ENCODE data around the gene PNMA6F. TPM values are rescaled to one million over a fixed set of nuclear protein-coding genes. Genes with fewer than 3 reads are reported as not detected.

The PNMA6F gene
- not detected in 2 replicates for polyA plus RNA-seq (2012; rRNA removed)
- not detected in 2 replicates for polyA plus RNA-seq (2012; cell fraction: cytosol; rRNA removed)
- polyA plus RNA-seq (2012; cell fraction: nucleus; rRNA removed), result not detected in 2 replicates

DNA sequence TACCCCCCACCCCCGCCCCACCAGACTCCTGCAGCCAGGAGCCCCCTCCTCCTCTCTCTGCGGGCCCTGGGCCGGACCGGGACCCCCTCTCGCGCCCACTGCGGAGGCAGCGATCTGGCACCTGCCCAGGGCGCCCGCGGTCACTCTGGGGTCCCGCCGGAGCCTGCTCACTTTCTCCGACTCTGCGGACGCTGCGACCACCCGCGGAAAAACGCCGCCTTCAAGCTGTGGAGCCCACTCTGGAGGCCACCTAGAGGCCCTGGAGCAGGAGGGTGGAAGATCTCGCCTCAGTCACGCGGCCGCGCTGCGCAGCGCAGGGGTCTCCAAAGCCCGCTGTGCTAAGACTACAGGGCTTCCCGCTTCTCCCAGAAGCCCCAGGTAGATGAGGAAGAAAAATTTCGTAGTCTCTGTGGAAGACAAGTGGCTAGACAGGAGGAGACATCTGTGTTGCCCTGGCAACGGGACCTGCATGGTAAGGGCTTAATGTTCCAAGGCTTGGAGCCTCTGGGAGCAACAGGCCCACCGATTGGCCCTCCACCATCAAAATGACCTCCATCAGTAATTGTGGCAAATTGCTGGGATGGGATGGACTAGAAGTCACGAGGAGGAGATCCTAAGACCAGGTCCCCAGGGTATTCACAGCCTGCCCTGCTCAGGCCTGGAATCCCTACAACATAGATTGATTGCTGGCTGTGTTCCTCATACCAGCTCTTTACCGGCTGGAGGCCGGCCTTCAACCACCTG is at the start of gene PNMA6F:
Gene PNMA6F (minus strand): TSS at position 387 of the 744 bp plus-strand sequence. CDS start 1,093 bp downstream, outside the sequence.
- no peak for TF ChIP-seq MEF2A (IDR thresholded peaks at IDR 0.05; ENCODE audit: borderline replicate concordance, low read depth)
- TF ChIP-seq TCF12 (IDR thresholded peaks at IDR 0.05), result no peak
- no peak for TF ChIP-seq SIN3A (IDR thresholded peaks at IDR 0.05; ENCODE audit: borderline replicate concordance, low read depth, low read length)
- TF ChIP-seq FOXJ3 (CRISPR knock-in tag; IDR thresholded peaks at IDR 0.05), result no peak
- TF ChIP-seq SMC3 (IDR thresholded peaks at IDR 0.05; ENCODE audit: low read depth, low read length), result no peak
- TF ChIP-seq, protein P1, sequence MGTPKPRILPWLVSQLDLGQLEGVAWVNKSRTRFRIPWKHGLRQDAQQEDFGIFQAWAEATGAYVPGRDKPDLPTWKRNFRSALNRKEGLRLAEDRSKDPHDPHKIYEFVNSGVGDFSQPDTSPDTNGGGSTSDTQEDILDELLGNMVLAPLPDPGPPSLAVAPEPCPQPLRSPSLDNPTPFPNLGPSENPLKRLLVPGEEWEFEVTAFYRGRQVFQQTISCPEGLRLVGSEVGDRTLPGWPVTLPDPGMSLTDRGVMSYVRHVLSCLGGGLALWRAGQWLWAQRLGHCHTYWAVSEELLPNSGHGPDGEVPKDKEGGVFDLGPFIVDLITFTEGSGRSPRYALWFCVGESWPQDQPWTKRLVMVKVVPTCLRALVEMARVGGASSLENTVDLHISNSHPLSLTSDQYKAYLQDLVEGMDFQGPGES (IDR thresholded peaks at IDR 0.05; ENCODE audit: low read depth, low read length), result no peak
- no peak for TF ChIP-seq TAF1 (IDR thresholded peaks at IDR 0.05; ENCODE audit: borderline replicate concordance, low read depth, low read length)
- no peak for TF ChIP-seq GABPA (IDR thresholded peaks at IDR 0.05; ENCODE audit: low read depth)
- TF ChIP-seq, protein P2, sequence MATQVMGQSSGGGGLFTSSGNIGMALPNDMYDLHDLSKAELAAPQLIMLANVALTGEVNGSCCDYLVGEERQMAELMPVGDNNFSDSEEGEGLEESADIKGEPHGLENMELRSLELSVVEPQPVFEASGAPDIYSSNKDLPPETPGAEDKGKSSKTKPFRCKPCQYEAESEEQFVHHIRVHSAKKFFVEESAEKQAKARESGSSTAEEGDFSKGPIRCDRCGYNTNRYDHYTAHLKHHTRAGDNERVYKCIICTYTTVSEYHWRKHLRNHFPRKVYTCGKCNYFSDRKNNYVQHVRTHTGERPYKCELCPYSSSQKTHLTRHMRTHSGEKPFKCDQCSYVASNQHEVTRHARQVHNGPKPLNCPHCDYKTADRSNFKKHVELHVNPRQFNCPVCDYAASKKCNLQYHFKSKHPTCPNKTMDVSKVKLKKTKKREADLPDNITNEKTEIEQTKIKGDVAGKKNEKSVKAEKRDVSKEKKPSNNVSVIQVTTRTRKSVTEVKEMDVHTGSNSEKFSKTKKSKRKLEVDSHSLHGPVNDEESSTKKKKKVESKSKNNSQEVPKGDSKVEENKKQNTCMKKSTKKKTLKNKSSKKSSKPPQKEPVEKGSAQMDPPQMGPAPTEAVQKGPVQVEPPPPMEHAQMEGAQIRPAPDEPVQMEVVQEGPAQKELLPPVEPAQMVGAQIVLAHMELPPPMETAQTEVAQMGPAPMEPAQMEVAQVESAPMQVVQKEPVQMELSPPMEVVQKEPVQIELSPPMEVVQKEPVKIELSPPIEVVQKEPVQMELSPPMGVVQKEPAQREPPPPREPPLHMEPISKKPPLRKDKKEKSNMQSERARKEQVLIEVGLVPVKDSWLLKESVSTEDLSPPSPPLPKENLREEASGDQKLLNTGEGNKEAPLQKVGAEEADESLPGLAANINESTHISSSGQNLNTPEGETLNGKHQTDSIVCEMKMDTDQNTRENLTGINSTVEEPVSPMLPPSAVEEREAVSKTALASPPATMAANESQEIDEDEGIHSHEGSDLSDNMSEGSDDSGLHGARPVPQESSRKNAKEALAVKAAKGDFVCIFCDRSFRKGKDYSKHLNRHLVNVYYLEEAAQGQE (IDR thresholded peaks at IDR 0.05; ENCODE audit: low read depth, low read length), result no peak
- TF ChIP-seq YY1 (IDR thresholded peaks at IDR 0.05; ENCODE audit: low read depth), result no peak
- TF ChIP-seq EZH2phosphoT487 (IDR thresholded peaks at IDR 0.05; ENCODE audit: borderline replicate concordance, low read depth), result no peak
- TF ChIP-seq EP300 (IDR thresholded peaks at IDR 0.05; ENCODE audit: borderline replicate concordance in 1 of 2, low read depth in 1 of 2, low read length in 1 of 2), result no peak
- TF ChIP-seq, protein P3, sequence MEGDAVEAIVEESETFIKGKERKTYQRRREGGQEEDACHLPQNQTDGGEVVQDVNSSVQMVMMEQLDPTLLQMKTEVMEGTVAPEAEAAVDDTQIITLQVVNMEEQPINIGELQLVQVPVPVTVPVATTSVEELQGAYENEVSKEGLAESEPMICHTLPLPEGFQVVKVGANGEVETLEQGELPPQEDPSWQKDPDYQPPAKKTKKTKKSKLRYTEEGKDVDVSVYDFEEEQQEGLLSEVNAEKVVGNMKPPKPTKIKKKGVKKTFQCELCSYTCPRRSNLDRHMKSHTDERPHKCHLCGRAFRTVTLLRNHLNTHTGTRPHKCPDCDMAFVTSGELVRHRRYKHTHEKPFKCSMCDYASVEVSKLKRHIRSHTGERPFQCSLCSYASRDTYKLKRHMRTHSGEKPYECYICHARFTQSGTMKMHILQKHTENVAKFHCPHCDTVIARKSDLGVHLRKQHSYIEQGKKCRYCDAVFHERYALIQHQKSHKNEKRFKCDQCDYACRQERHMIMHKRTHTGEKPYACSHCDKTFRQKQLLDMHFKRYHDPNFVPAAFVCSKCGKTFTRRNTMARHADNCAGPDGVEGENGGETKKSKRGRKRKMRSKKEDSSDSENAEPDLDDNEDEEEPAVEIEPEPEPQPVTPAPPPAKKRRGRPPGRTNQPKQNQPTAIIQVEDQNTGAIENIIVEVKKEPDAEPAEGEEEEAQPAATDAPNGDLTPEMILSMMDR (IDR thresholded peaks at IDR 0.05), result no peak
- no peak for TF ChIP-seq RXRA (IDR thresholded peaks at IDR 0.05; ENCODE audit: borderline replicate concordance, low read depth)
- TF ChIP-seq GATA2 (CRISPR knock-in tag; IDR thresholded peaks at IDR 0.05), result no peak
- no peak for TF ChIP-seq NFIC (IDR thresholded peaks at IDR 0.05; ENCODE audit: borderline replicate concordance)
- no peak for TF ChIP-seq FOXM1 (IDR thresholded peaks at IDR 0.05; ENCODE audit: low read depth)
- TF ChIP-seq, protein P4, sequence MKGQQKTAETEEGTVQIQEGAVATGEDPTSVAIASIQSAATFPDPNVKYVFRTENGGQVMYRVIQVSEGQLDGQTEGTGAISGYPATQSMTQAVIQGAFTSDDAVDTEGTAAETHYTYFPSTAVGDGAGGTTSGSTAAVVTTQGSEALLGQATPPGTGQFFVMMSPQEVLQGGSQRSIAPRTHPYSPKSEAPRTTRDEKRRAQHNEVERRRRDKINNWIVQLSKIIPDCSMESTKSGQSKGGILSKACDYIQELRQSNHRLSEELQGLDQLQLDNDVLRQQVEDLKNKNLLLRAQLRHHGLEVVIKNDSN (IDR thresholded peaks at IDR 0.05; ENCODE audit: borderline replicate concordance, low read depth), result no peak
- TF ChIP-seq TEAD4 (IDR thresholded peaks at IDR 0.05; ENCODE audit: borderline replicate concordance, insufficient read depth), result no peak
- no peak for TF ChIP-seq RAD21 (IDR thresholded peaks at IDR 0.05; ENCODE audit: low read length)
- Histone ChIP-seq H3F3A (replicated peaks; ENCODE audit: insufficient read depth) (no peaks in the 10 kb centered on the region), H3K36me3 (replicated peaks in 1 of 2; ENCODE audit: control insufficient read depth in 1 of 2, insufficient read depth in 2 of 2, low read length in 1 of 2) (no peaks in the 10 kb centered on the region), H3K4me3 (ENCODE audit: low read depth in 2 of 2, low read length in 1 of 2) (no peak within 1 kb of the TSS), H3K9ac (no peak within 1 kb of the TSS), H3K27ac (ENCODE audit: low read depth in 2 of 2, low read length in 1 of 2) (no peak within 1 kb of the TSS), H4K20me1 (ENCODE audit: insufficient read depth) (no peaks in the 10 kb centered on the region), H3K4me2 (no peak within 1 kb of the TSS), H2AFZ (ENCODE audit: low read depth) (no peak within 1 kb of the TSS), H3K79me2 (ENCODE audit: insufficient read depth) (no peaks in the 10 kb centered on the region), H3K9me3 (no peaks in the 10 kb centered on the region), H3K4me1 (ENCODE audit: control insufficient read depth in 1 of 2, insufficient read depth in 2 of 2, low read depth in 1 of 2, low read length in 1 of 2) (no peaks in the 10 kb centered on the region), H3K9me2 (no peaks in the 10 kb centered on the region), H3K27me3 (ENCODE audit: insufficient read depth) (peaks cover 8% of the 10 kb centered on the region; the same call in 1 of the 2 replicates)
- DNase-seq, result no peak
- 7% methylated on average over 5 of the region's 36 CpGs for WGBS (ENCODE audit: low lambda C conversion rate)
- ChIA-PET POLR2A (no interaction called here), CTCF (no interaction called here)
